Suprapubic skin (tissue), 4 donors: ENCODE results near the gene GLIS2. TPM values are rescaled to one million over a fixed set of nuclear protein-coding genes. Genes with fewer than 3 reads are reported as not detected.
A peak's percentile ranks its signal among the peaks of the same experiment; 100 is the strongest.

Experiments used
- DNase-seq, 2 donors: peaks; one replicate each; pipeline ENCODE4 v3.0.0-alpha.2; 2019; ENCODE audit warnings: low spot score in 2 of 2
- H3K27ac ChIP-seq: fragments of 200-600 bp; sonication (generic); one replicate; pipeline ENCODE4 v1.5.1; 2019
- H3K27me3 ChIP-seq: fragments of 200-600 bp; sonication (generic); one replicate; pipeline ENCODE4 v1.5.1; 2019
- H3K36me3 ChIP-seq: fragments of 200-600 bp; sonication (generic); one replicate; pipeline ENCODE4 v1.5.1; 2019
- H3K4me1 ChIP-seq: fragments of 200-600 bp; sonication (generic); one replicate; pipeline ENCODE4 v1.5.1; 2019
- H3K4me3 ChIP-seq: fragments of 200-600 bp; sonication (generic); one replicate; pipeline ENCODE4 v1.5.1; 2019; ENCODE audit warnings: mild to moderate bottlenecking
- H3K9me3 ChIP-seq: fragments of 200-600 bp; sonication (generic); one replicate; pipeline ENCODE4 v1.5.1; 2019
- CTCF ChIP-seq, 2 donors: fragments of 200-600 bp in 1 of 2; fragments of 450-650 bp in 1 of 2; sonication (generic) in 1 of 2; IDR thresholded peaks; one replicate each; pipeline ENCODE4 v1.5.1; 2016 to 2019; ENCODE audit warnings: antibody characterized with exemption in 2 of 2, mild to moderate bottlenecking in 1 of 2, moderate library complexity in 1 of 2
- EP300 ChIP-seq: sonication (generic); formaldehyde crosslinking; IDR thresholded peaks from one replicate; pipeline ENCODE4 v1.6.1; 2017; ENCODE audit warnings: antibody characterized with exemption
- POLR2A ChIP-seq, 2 donors: fragments of 450-650 bp; IDR thresholded peaks; one replicate each; pipeline ENCODE4 v1.6.1; 2017; ENCODE audit warnings: antibody characterized with exemption in 2 of 2, mild to moderate bottlenecking in 2 of 2, moderate library complexity in 2 of 2
- POLR2AphosphoS5 ChIP-seq, 3 donors: sonication (generic); formaldehyde crosslinking; IDR thresholded peaks; one replicate each; pipeline ENCODE4 v1.6.1; 2017; ENCODE audit warnings: antibody characterized with exemption in 3 of 3
- WGBS: methylation state at CpG from one replicate; pipeline ENCODE4 v1.1.5; 2018; 5-methylcytosine and 5-hydroxymethylcytosine counted together
- total RNA-seq, 4 donors: library from RNA; depleted of rRNA; stranded (reverse); fragments of >200 nt; gene quantifications; one replicate each; pipeline ENCODE4 v1.1.0, GENCODE V29; 2016

GLIS2 gene
- total RNA-seq, 4 donors from 2014 or later, result 1.1 to 3.1 (median 2.3) TPM

- no peak for TF ChIP-seq CTCF (IDR thresholded peaks at IDR 0.05)
- TF ChIP-seq EP300, result no peak
- no peak for TF ChIP-seq POLR2A (IDR thresholded peaks at IDR 0.05)
- TF ChIP-seq POLR2AphosphoS5 (IDR thresholded peaks at IDR 0.05), result no peak
- no peaks in the 10 kb centered on the region for H3K9me3 ChIP-seq
- WGBS, result 93% methylated on average over 17 of the region's 20 CpGs
- H3K36me3 ChIP-seq, result peaks cover 27% of the 10 kb centered on the region
- DNase-seq, result peak in 1 of 2 donors; percentile 57
- no peaks in the 10 kb centered on the region for H3K27me3 ChIP-seq
- peaks cover 17% of the 10 kb centered on the region for H3K4me1 ChIP-seq
- no peak overlapping the region for H3K27ac ChIP-seq
- no peak overlapping the region for H3K4me3 ChIP-seq
Observed at GRCh38 chr16:4354512-4355409, 38.9 kb downstream of the GLIS2 start.

- peaks cover 41% of the 10 kb centered on the region for H3K36me3 ChIP-seq
- no peak overlapping the region for H3K4me3 ChIP-seq
- WGBS, result 93% methylated on average over 5 of the region's 7 CpGs
- no peaks in the 10 kb centered on the region for H3K9me3 ChIP-seq
- no peaks in the 10 kb centered on the region for H3K27me3 ChIP-seq
- peaks cover under 1% of the 10 kb centered on the region for H3K4me1 ChIP-seq
- TF ChIP-seq POLR2AphosphoS5 (IDR thresholded peaks at IDR 0.05), result no peak
- TF ChIP-seq POLR2A (IDR thresholded peaks at IDR 0.05), result no peak
- no peak for TF ChIP-seq EP300
- no peak for TF ChIP-seq CTCF (IDR thresholded peaks at IDR 0.05)
- H3K27ac ChIP-seq, result no peak overlapping the region
- no peak for DNase-seq
Observed at GRCh38 chr16:4356820-4357219, 41.0 kb downstream of the GLIS2 start.

GRCh38 chr16:4358236-4358635, 42.4 kb downstream of the GLIS2 start:
- Histone ChIP-seq H3K9me3 (no peaks in the 10 kb centered on the region), H3K27me3 (no peaks in the 10 kb centered on the region), H3K4me3 (no peak overlapping the region), H3K36me3 (peaks cover 55% of the 10 kb centered on the region), H3K27ac (no peak overlapping the region), H3K4me1 (peaks cover 4% of the 10 kb centered on the region)
- no peak for DNase-seq
- WGBS, result 94% methylated on average over 14 of the region's 19 CpGs
- TF ChIP-seq EP300, result no peak

GRCh38 chr16:4358831-4359561, 43.1 kb downstream of the GLIS2 start:
- Histone ChIP-seq H3K36me3 (peaks cover 61% of the 10 kb centered on the region), H3K4me1 (peaks cover 4% of the 10 kb centered on the region), H3K27ac (no peak overlapping the region), H3K27me3 (no peaks in the 10 kb centered on the region), H3K9me3 (no peaks in the 10 kb centered on the region), H3K4me3 (no peak overlapping the region)
- 43% methylated on average over 14 of the region's 19 CpGs for WGBS
- peak in 1 of 3 donors; percentile 28 for TF ChIP-seq POLR2AphosphoS5 (IDR thresholded peaks at IDR 0.05)
- TF ChIP-seq CTCF (IDR thresholded peaks at IDR 0.05), result peak; percentile 92 to 98
- TF ChIP-seq POLR2A (IDR thresholded peaks at IDR 0.05), result no peak
- TF ChIP-seq EP300, result no peak
- no peak for DNase-seq

- no peak for TF ChIP-seq POLR2A (IDR thresholded peaks at IDR 0.05)
- no peak for TF ChIP-seq POLR2AphosphoS5 (IDR thresholded peaks at IDR 0.05)
- no peak for TF ChIP-seq EP300
- Histone ChIP-seq H3K4me3 (no peak overlapping the region), H3K4me1 (peaks cover 4% of the 10 kb centered on the region), H3K27ac (no peak overlapping the region), H3K36me3 (peaks cover 64% of the 10 kb centered on the region), H3K27me3 (no peaks in the 10 kb centered on the region), H3K9me3 (no peaks in the 10 kb centered on the region)
- no peak for DNase-seq
- WGBS, result 94% methylated on average over 3 of the region's 3 CpGs
Observed at GRCh38 chr16:4359914-4360313, 44.0 kb downstream of the GLIS2 start.

GRCh38 chr16:4360538-4361021, 44.7 kb downstream of the GLIS2 start:
- Histone ChIP-seq H3K27me3 (no peaks in the 10 kb centered on the region), H3K36me3 (peaks cover 68% of the 10 kb centered on the region), H3K9me3 (no peaks in the 10 kb centered on the region), H3K4me1 (peaks cover 4% of the 10 kb centered on the region), H3K4me3 (no peak overlapping the region), H3K27ac (no peak overlapping the region)
- no peak for DNase-seq
- no peak for TF ChIP-seq POLR2A (IDR thresholded peaks at IDR 0.05)
- TF ChIP-seq CTCF (IDR thresholded peaks at IDR 0.05), result no peak
- TF ChIP-seq EP300, result no peak
- no peak for TF ChIP-seq POLR2AphosphoS5 (IDR thresholded peaks at IDR 0.05)
- 92% methylated on average over 11 of the region's 11 CpGs for WGBS
